GM13976 (cell line): ENCODE measurements around the gene SETSIP.

Experiments
- DNase-seq: peaks from one replicate; pipeline ENCODE4 v3.0.0; 2012; ENCODE audit warnings: low spot score
- CTCF ChIP-seq: IDR thresholded peaks from 2 replicates; pipeline ENCODE4 v1.5.1; 2012; ENCODE audit warnings: borderline replicate concordance, mild to moderate bottlenecking; ENCODE audit not compliant: insufficient read depth; ENCODE audit errors: extremely low read depth, missing control alignments, control extremely low read depth
- in situ Hi-C: fragments of 300-500 bp; cut with MboI; formaldehyde crosslinking; loops from one replicate; pipeline ENCODE4 v1.12.0; 2022; ENCODE audit warnings: low sequenced_read_pairs, mixed read lengths, inconsistent platforms; ENCODE audit not compliant: unreplicated experiment

The SETSIP gene

GRCh38 chr1:92096317-92096716, 21.1 kb upstream of the SETSIP start:
- in situ Hi-C loops, result no loop called here
- TF ChIP-seq CTCF, result no peak
- no peak for DNase-seq

- no peak for DNase-seq
- no peak for TF ChIP-seq CTCF
- in situ Hi-C loops, result no loop called here
Measured at GRCh38 chr1:92095874-92096273, 20.7 kb upstream of the SETSIP start.

GRCh38 chr1:92094595-92094994, 19.4 kb upstream of the SETSIP start:
- TF ChIP-seq CTCF, result no peak
- DNase-seq, result no peak
- in situ Hi-C loops, result no loop called here

GRCh38 chr1:92094090-92094489, 18.9 kb upstream of the SETSIP start:
- no peak for TF ChIP-seq CTCF
- in situ Hi-C loops, result no loop called here
- no peak for DNase-seq

- DNase-seq, result no peak
- no peak for TF ChIP-seq CTCF
- in situ Hi-C loops, result no loop called here
Measured at GRCh38 chr1:92091625-92092024, 16.4 kb upstream of the SETSIP start.

GRCh38 chr1:92087542-92087941, 12.3 kb upstream of the SETSIP start:
- DNase-seq, result no peak
- in situ Hi-C loops, result no loop called here
- no peak for TF ChIP-seq CTCF

- no peak for TF ChIP-seq CTCF
- in situ Hi-C loops, result no loop called here
- no peak for DNase-seq
Measured at GRCh38 chr1:92085727-92086126, 10.5 kb upstream of the SETSIP start.
